Measurements from ENCODE around the gene MTHFD1L.

The MTHFD1L gene

GRCh38 chr6:150865043-150865405 lies 478 bp upstream of the MTHFD1L start:
- FAIRE-seq (no peak), DNase-seq (ENCODE audit: low spot score) (no peak)

- peak; percentile 74 for FAIRE-seq
- peak; percentile 95 for DNase-seq (ENCODE audit: low spot score)
Measured at GRCh38 chr6:150866147-150866990, 867 bp downstream of the MTHFD1L start.

DNA sequence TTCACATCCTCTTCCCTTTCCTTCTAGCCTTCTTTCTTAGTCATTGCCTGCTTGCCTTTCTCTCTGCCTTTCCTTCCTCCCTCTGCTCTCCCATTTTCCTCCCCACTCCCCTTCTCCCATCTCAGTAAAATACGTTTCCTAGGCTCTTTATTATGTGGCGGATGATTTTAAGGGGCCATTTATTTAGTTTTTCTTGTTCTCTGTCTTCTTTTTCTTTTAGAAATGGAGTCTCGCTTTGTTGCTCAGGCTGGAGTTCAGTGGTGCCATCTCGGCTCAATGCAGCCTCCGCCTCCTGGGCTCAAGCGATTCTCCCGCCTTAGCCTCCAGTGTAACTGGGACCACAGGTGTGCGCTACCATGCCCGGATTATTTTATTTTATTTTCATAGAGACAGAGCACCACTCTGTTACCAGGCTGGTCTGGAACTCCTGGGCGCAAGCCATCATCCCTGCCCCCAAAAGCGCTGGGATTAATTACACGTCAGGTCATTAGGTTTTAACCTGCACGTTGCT lies 1.5 kb downstream of the MTHFD1L start:
- DNase-seq (ENCODE audit: low spot score) (no peak), FAIRE-seq (no peak)

DNA sequence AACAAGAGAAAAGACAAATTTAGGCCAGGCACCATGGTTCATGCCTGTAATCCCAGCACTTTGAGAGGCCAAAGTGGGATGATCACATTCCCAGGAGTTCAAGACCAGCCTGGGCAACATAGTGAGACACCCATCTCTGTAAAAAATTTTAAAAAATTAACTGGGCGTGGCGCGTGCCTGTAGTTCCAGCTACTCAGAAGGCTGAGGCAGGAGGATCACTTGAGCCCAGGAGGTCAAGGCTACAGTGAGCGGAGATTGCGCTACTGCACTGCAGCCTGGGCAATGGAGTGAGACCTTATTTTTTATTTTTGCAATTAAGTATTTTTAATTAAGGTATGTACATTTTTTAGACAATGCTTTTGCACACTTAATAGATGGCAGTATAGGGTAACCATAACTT lies 3.3 kb downstream of the MTHFD1L start:
- no peak for FAIRE-seq
- DNase-seq (ENCODE audit: low spot score): no peak

- FAIRE-seq (no peak), DNase-seq (ENCODE audit: low spot score) (no peak)
Measured at GRCh38 chr6:150874179-150874578, 8.7 kb downstream of the MTHFD1L start.

DNA sequence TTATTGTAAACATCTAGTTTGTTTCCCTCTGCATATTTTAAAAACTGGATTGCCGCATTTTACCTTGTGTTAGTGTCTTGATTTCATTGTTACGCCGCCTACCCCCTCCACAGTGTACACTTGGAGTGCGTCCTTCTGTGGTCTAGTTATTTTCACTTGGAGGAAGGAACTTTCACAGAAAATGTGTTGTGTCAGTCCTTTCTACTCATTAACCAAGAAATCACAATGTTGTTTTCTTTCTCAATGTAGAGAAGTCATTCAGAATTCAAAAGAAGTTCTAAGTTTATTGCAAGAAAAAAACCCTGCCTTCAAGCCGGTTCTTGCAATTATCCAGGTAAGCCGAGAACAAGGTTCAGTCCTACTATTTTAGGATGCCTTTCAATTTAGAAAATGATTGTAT lies 10.3 kb downstream of the MTHFD1L start:
- DNase-seq (ENCODE audit: low spot score): no peak

DNA sequence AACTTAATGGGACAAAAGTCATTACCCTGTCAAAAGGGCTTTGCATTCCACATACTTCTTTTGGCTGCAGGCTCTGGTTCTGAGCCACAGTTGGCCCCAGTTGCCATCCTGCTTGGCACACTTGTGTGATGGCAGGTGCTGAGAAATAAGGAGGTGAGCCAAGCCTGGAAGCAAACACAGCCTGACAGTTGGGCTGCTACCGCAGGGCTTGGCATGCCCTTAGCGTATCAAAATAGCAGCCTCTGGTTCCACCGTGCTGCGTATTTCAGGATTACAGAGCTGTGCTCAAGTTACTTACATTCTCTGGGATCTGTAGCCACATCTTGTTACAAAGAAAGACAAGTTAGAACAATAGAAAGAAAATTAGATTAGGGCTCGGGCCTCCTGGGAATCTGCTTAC lies 11.1 kb downstream of the MTHFD1L start:
- DNase-seq (ENCODE audit: low spot score): no peak
- no peak for FAIRE-seq

More for the DNA sequence above, 10.3 kb downstream of the MTHFD1L start:
- no peak for FAIRE-seq

DNA sequence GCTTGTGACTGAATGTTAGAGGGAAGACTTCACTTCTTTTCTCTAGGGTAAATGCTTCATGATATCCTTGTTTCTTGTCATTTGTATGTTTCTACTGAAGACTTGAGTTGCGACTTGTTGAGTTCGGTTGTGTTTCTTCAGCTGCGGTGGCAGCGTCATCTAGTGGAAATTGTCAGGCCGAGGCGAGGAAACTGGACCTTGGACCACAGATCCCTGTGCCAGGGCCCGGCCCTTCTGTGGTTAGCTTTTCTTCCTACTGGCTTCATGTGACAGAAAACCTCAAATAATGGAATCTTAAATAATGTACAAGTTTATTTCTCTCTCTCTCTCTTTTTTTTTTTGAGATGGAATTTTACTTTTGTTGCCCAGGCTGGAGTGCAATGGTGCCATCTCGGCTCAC lies 12.4 kb downstream of the MTHFD1L start:
- FAIRE-seq (no peak), DNase-seq (ENCODE audit: low spot score) (no peak)

GRCh38 chr6:150878347-150879213 lies 13.1 kb downstream of the MTHFD1L start:
- no peak for FAIRE-seq

DNA sequence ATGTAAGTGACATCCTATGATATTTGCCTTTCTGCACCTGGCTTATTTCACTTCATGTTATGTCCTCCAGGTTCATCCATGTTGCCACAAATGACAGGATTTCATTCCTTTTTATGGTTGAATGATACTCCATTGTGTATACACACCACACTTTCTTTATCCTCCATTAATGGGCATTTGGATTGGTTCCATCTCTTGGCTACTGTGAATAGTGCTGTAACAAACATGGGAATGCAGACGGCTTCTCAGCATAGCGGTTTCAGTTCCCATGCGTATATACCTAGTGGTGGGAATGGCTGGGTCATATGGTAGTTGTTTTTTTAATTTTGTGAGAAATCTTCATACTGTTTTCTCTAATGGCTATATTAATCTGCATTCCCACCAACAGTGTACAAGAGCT lies 14.8 kb downstream of the MTHFD1L start:
- DNase-seq (ENCODE audit: low spot score): no peak

More at GRCh38 chr6:150878347-150879213, 13.1 kb downstream of the MTHFD1L start:
- DNase-seq (ENCODE audit: low spot score): no peak

GRCh38 chr6:150881911-150882481 lies 16.5 kb downstream of the MTHFD1L start:
- DNase-seq (ENCODE audit: low spot score) (no peak), FAIRE-seq (no peak)

More for the DNA sequence above, 14.8 kb downstream of the MTHFD1L start:
- FAIRE-seq: no peak

GRCh38 chr6:150883521-150883920 lies 18.0 kb downstream of the MTHFD1L start:
- FAIRE-seq (no peak), DNase-seq (ENCODE audit: low spot score) (no peak)

- DNase-seq (ENCODE audit: low spot score) (no peak), FAIRE-seq (no peak)
Measured at GRCh38 chr6:150886155-150886554, 20.7 kb downstream of the MTHFD1L start.

DNA sequence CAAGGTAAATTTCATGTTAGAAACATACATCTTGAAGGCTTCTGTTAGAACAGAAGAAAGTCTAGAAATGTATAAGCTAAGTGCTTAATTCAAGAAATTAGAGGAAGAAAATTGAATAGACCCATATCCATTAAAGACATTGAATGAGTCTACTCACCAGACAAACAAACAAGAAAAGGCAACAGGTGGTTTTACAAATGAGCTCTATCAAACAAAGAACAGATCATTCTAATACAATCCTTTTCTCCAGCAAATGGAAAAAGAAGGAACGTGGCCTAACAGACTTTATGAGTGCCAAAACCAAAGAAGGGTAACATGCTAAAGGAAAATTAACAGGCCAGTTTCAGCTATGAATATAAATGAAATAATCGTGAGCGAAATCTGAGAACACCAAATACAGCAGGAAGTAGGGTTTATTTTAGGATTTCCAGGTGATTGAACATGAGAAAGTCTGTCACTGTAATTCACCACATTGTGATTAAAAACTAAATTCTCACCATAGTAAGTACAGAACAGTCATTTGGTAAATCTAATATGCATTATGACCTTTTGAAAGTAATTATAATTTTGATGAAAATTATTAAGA lies 22.6 kb downstream of the MTHFD1L start:
- no peak for DNase-seq (ENCODE audit: low spot score)
- FAIRE-seq: no peak

DNA sequence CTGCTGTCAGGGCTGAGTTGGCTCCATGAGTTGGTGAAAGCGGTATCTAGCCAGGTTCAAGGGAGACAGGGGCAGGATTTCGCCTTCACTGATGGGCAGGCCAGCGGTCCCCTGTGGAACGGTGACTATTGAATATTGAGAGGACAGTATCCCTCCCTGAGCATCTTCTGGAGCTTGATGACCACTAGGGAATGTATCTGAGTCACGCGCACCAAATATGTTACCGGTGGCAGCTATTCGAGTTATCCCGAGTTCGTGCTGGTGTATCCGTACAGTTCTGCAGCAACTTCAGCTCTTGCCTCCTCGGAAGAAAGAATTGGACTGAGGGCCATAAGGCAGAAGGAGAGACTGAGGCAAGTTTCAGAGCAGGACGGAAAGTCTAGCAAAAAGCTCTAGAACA lies 24.8 kb downstream of the MTHFD1L start:
- DNase-seq (ENCODE audit: low spot score): no peak
- FAIRE-seq: no peak

GRCh38 chr6:150891888-150892485 lies 26.5 kb downstream of the MTHFD1L start:
- FAIRE-seq (peak; percentile 5), DNase-seq (ENCODE audit: low spot score) (peak; percentile 61)

DNA sequence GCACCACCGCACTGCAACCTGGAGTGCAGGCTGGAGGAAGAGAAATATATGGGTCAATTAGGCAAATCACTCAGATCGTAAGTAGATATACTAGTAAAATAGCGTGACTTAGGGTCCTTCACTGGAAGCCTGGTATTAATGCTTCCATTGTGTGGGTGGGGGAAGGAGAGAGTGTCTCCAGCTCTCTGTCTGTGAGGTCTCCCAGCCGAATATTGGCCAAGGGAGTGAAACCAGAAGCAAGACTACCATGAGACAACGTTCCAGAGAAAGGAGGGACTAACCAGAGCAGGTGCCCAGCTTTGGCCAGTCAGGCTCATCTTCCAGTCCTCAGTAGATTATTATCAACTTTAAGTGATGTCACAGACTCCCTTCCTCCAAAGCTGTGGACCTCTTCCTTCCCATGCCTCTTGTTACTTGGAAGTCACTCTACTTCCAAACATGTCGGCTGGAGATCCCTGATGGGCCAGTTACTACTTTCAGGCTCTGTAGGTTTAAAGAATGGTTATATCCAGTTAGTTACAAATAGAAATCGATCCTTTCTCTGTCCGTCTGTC lies 28.8 kb downstream of the MTHFD1L start:
- FAIRE-seq (no peak), DNase-seq (ENCODE audit: low spot score) (no peak)

DNA sequence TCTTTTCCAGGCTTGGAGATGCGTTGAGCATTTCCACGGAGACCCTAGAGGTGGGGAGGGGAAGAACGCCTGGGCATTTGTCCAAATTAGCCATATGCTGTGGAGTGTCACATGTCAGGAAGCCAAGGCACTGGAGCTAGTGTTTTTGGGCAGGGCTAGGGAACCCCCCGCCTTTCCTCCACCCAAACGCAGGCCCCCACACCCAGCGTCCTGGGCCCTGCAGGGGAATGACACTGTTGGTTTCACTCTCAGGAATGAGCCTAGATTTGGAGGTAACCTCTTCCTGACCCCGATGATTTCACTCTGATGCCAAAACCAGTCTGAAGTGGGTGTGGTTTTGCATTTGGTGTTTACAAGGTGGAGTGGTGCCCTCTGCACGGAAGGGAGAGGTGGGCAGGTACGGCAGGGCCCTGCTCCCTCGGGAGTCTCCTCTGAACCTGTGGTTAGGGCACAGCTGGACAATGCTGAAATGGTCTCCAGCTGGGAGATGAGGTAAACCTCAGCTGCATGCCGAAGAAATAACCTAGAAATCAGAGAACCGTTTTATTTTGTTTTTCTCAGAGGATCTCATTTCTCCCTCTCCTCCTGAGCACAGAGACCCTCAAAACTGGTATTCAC lies 29.5 kb downstream of the MTHFD1L start:
- FAIRE-seq: no peak

GRCh38 chr6:150895928-150896632 lies 30.6 kb downstream of the MTHFD1L start:
- DNase-seq (ENCODE audit: low spot score): no peak
- no peak for FAIRE-seq

More for the DNA sequence above, 29.5 kb downstream of the MTHFD1L start:
- DNase-seq (ENCODE audit: low spot score): no peak
